ENCODE results near the gene COQ5.
"Not testable (repeated sequence)": the region's sequence is repeated elsewhere in the genome, so short reads cannot be mapped to it uniquely, and the experiment has no call there.

COQ5 gene

GRCh38 chr12:120536064-120536791 lies 7.3 kb upstream of the COQ5 start:
- Mint-ChIP-seq H3K36me3 (peaks cover 41% of the 10 kb centered on the region), H3K27ac (peak overlapping the region; percentile 82), H3K9me3 (no peaks in the 10 kb centered on the region), H3K4me1 (peaks cover 66% of the 10 kb centered on the region), H3K4me3 (peak overlapping the region; percentile 93), H3K27me3 (no peaks in the 10 kb centered on the region)
- DNase-seq = peak; percentile 51
- CTCF ChIA-PET = interaction anchor here (1.1 kb wide), 2 partner anchors 35 to 45 kb away, joined by 4 to 9 read pairs; partner anchors contain the start of gene POP5

GRCh38 chr12:120534703-120535655 lies 6.0 kb upstream of the COQ5 start:
- Mint-ChIP-seq H3K9me3 (no peaks in the 10 kb centered on the region), H3K4me3 (peak overlapping the region; percentile 93), H3K27ac (peak overlapping the region; percentile 95), H3K4me1 (peaks cover 63% of the 10 kb centered on the region), H3K36me3 (peaks cover 35% of the 10 kb centered on the region), H3K27me3 (no peaks in the 10 kb centered on the region)
- CTCF ChIA-PET = no interaction called here
- peak; percentile 70 for DNase-seq

- Mint-ChIP-seq H3K27me3 (no peaks in the 10 kb centered on the region), H3K36me3 (peaks cover 31% of the 10 kb centered on the region), H3K4me1 (peaks cover 63% of the 10 kb centered on the region), H3K4me3 (peak within 1 kb of the TSS; percentile 93), H3K9me3 (no peaks in the 10 kb centered on the region), H3K27ac (peak within 1 kb of the TSS; percentile 95)
- CTCF ChIA-PET = no interaction called here
- DNase-seq = peak; percentile 82
Observed at GRCh38 chr12:120534203-120534702, 5.3 kb upstream of the COQ5 start, which contains the start of gene RNF10. RNF10 (plus strand) TSS chr12:120534356; CDS start chr12:120534812, 456 bp downstream.

- Mint-ChIP-seq H3K36me3 (peaks cover 21% of the 10 kb centered on the region), H3K27ac (peak overlapping the region; percentile 65), H3K27me3 (no peaks in the 10 kb centered on the region), H3K9me3 (no peaks in the 10 kb centered on the region), H3K4me1 (peaks cover 58% of the 10 kb centered on the region), H3K4me3 (no peak overlapping the region)
- CTCF ChIA-PET = no interaction called here
- DNase-seq = peak; percentile 45
Observed at GRCh38 chr12:120532701-120533238, 3.8 kb upstream of the COQ5 start.

- H3K27ac Mint-ChIP-seq, H3K9me3 Mint-ChIP-seq, H3K27me3 Mint-ChIP-seq, DNase-seq, CTCF ChIA-PET: not testable (repeated sequence)
- H3K36me3 Mint-ChIP-seq = peaks cover 14% of the 10 kb centered on the region
- H3K4me3 Mint-ChIP-seq = peak overlapping the region; percentile 100
- peaks cover 44% of the 10 kb centered on the region for H3K4me1 Mint-ChIP-seq
Observed at GRCh38 chr12:120530418-120530761, 1.4 kb upstream of the COQ5 start.

- H3K4me1 Mint-ChIP-seq = peaks cover 41% of the 10 kb centered on the region
- H3K27me3 Mint-ChIP-seq = no peaks in the 10 kb centered on the region
- H3K9me3 Mint-ChIP-seq = no peaks in the 10 kb centered on the region
- H3K36me3 Mint-ChIP-seq = peaks cover 9% of the 10 kb centered on the region
- peak overlapping the region; percentile 99 for H3K27ac Mint-ChIP-seq
- no peak for DNase-seq
- H3K4me3 Mint-ChIP-seq = peak overlapping the region; percentile 100
- CTCF ChIA-PET = interaction anchor here (1.3 kb wide), 2 partner anchors 33 to 63 kb away, joined by 3 read pairs; no protein-coding TSS in a partner anchor
Observed at GRCh38 chr12:120529641-120530417, 871 bp upstream of the COQ5 start.

GRCh38 chr12:120522568-120522967 lies 6.4 kb downstream of the COQ5 start:
- Mint-ChIP-seq H3K4me1 (peaks cover 6% of the 10 kb centered on the region), H3K36me3 (peaks cover 14% of the 10 kb centered on the region), H3K27ac (no peak overlapping the region), H3K4me3 (no peak overlapping the region), H3K9me3 (no peaks in the 10 kb centered on the region), H3K27me3 (no peaks in the 10 kb centered on the region)
- DNase-seq = no peak
- CTCF ChIA-PET = no interaction called here

GRCh38 chr12:120519324-120519723 lies 9.6 kb downstream of the COQ5 start:
- H3K27me3 Mint-ChIP-seq, DNase-seq, H3K27ac Mint-ChIP-seq, CTCF ChIA-PET, H3K4me3 Mint-ChIP-seq, H3K4me1 Mint-ChIP-seq, H3K9me3 Mint-ChIP-seq: not testable (repeated sequence)
- H3K36me3 Mint-ChIP-seq = peaks cover 19% of the 10 kb centered on the region

- Mint-ChIP-seq H3K27me3 (no peaks in the 10 kb centered on the region), H3K4me1 (no peaks in the 10 kb centered on the region), H3K27ac (no peak overlapping the region), H3K9me3 (no peaks in the 10 kb centered on the region), H3K36me3 (peaks cover 16% of the 10 kb centered on the region), H3K4me3 (no peak overlapping the region)
- CTCF ChIA-PET = no interaction called here
- no peak for DNase-seq
Observed at GRCh38 chr12:120515496-120515895, 13.5 kb downstream of the COQ5 start.

- no peak overlapping the region for H3K4me3 Mint-ChIP-seq
- peaks cover 24% of the 10 kb centered on the region for H3K36me3 Mint-ChIP-seq
- CTCF ChIA-PET = no interaction called here
- no peaks in the 10 kb centered on the region for H3K27me3 Mint-ChIP-seq
- H3K27ac Mint-ChIP-seq = no peak overlapping the region
- no peaks in the 10 kb centered on the region for H3K4me1 Mint-ChIP-seq
- H3K9me3 Mint-ChIP-seq = no peaks in the 10 kb centered on the region
- DNase-seq = no peak
Observed at GRCh38 chr12:120514002-120514401, 15.0 kb downstream of the COQ5 start.

- CTCF ChIA-PET = no interaction called here
- Mint-ChIP-seq H3K4me3 (no peak overlapping the region), H3K27ac (no peak overlapping the region), H3K36me3 (peaks cover 24% of the 10 kb centered on the region), H3K4me1 (no peaks in the 10 kb centered on the region), H3K9me3 (no peaks in the 10 kb centered on the region), H3K27me3 (no peaks in the 10 kb centered on the region)
- no peak for DNase-seq
Observed at GRCh38 chr12:120508537-120508936, 20.4 kb downstream of the COQ5 start.

- peaks cover 35% of the 10 kb centered on the region for H3K36me3 Mint-ChIP-seq
- H3K4me3 Mint-ChIP-seq = no peak overlapping the region
- H3K9me3 Mint-ChIP-seq = no peaks in the 10 kb centered on the region
- DNase-seq = no peak
- no peak overlapping the region for H3K27ac Mint-ChIP-seq
- no peaks in the 10 kb centered on the region for H3K27me3 Mint-ChIP-seq
- H3K4me1 Mint-ChIP-seq = peaks cover 7% of the 10 kb centered on the region
- CTCF ChIA-PET = interaction anchor here (0.8 kb wide), 1 partner anchor 36 kb away, joined by 4 read pairs; no protein-coding TSS in a partner anchor
Observed at GRCh38 chr12:120504587-120504986, 24.4 kb downstream of the COQ5 start.

GRCh38 chr12:120500581-120500980 lies 28.4 kb downstream of the COQ5 start:
- Mint-ChIP-seq H3K36me3 (peaks cover 50% of the 10 kb centered on the region), H3K9me3 (no peaks in the 10 kb centered on the region), H3K4me3 (no peak overlapping the region), H3K27ac (no peak overlapping the region), H3K27me3 (no peaks in the 10 kb centered on the region), H3K4me1 (peaks cover 36% of the 10 kb centered on the region)
- no peak for DNase-seq
- CTCF ChIA-PET = interaction anchor here (0.5 kb wide), 1 partner anchor 198 kb away, joined by 3 read pairs; the partner anchor contains the start of gene SIRT4
